Colon (tissue), 2 donors: ENCODE measurements around the gene SH3PXD2A.
"Not testable (repeated sequence)": the region's sequence is repeated elsewhere in the genome, so short reads cannot be mapped to it uniquely, and the experiment has no call there.

Experiments
- FAIRE-seq: peaks from 2 replicates; lab custom pipeline; 2012; peaks lifted over from hg19 to GRCh38; lab: Jason Lieb, UNC
- donor health status: control.
- donor health status: control.

The SH3PXD2A gene

DNA sequence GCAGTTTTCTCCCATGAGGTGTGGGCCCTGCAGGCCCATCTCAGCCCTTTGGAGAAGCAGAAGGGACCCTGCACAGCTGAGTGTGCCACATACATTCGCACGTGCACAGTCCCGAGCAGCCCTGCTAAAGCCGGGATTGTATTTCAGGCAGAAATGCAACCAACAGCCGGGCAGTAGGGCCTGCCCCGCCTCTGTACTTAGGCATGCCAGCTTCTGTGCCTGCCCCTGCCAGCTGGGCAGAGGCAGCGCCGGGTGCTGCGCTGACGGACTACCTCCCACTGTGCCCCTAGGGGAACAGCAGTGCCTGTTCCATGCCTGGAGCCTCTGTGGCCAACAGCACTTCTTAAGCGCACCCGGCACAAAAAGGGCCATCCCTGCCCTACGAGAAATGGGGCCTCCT lies 191.6 kb downstream of the SH3PXD2A start:
- no peak for FAIRE-seq

- FAIRE-seq, result no peak
Observed at GRCh38 chr10:103663236-103663635, 192.1 kb downstream of the SH3PXD2A start.

GRCh38 chr10:103662704-103663103 lies 192.7 kb downstream of the SH3PXD2A start:
- FAIRE-seq, result not testable (repeated sequence)

GRCh38 chr10:103661198-103661950 lies 194.0 kb downstream of the SH3PXD2A start:
- no peak for FAIRE-seq

GRCh38 chr10:103660364-103661197 lies 194.8 kb downstream of the SH3PXD2A start:
- FAIRE-seq, result no peak

GRCh38 chr10:103659674-103660363 lies 195.6 kb downstream of the SH3PXD2A start:
- FAIRE-seq, result no peak

GRCh38 chr10:103658049-103658577 lies 197.3 kb downstream of the SH3PXD2A start:
- no peak for FAIRE-seq

GRCh38 chr10:103657061-103657591 lies 198.2 kb downstream of the SH3PXD2A start:
- no peak for FAIRE-seq

DNA sequence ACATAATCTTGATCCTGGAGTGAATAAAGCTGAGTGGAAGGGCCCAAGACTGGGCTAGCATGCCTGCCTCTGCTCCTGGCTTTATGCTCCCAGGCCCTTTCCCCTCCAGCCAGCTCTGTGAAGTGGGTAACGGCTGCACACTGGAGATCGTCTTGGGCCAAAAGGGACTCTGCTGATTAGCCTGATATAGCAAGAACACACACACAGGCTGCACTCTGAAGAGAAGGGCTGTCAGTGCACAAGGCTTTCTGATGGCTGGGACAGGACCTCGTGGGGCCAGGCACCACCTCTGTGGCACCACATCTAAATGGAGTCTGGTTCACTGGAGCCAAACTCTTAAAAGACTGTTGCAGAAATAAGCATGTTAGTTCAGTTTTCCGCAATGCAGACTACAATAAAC lies 200.5 kb downstream of the SH3PXD2A start:
- no peak for FAIRE-seq

GRCh38 chr10:103653581-103654037 lies 201.8 kb downstream of the SH3PXD2A start:
- FAIRE-seq, result no peak

DNA sequence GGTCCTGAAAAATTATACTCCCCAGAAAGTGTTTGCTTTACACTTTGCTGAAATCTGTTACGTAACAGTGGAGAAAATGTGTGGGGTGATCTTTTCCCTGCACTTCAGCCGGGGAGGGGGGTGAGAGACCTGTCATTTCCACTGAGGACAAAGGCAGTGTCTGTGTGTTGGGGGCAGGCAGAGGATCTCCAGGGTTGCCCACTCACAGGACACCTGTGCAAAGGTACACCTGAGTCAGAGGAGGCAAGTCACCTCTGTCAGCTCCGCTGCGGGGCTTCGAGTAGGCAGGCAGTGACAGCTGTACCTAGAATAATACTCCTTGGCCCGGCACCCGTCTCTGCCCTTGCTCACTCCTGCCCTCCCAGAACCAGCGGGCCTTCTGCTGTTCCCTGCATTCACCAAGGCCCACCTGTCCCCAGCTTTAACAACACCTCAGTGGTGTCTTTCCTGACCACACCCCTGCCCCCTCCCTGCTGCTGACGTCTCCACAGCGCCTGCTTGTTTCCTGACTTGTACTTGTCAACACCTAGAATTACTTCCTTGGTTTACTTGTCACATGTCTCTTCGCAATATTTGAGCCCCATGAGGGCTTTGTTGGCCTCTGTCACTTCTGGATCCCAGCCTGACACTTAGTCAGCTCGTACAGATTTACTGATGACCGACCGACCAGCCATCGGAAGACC lies 202.6 kb downstream of the SH3PXD2A start:
- no peak for FAIRE-seq

DNA sequence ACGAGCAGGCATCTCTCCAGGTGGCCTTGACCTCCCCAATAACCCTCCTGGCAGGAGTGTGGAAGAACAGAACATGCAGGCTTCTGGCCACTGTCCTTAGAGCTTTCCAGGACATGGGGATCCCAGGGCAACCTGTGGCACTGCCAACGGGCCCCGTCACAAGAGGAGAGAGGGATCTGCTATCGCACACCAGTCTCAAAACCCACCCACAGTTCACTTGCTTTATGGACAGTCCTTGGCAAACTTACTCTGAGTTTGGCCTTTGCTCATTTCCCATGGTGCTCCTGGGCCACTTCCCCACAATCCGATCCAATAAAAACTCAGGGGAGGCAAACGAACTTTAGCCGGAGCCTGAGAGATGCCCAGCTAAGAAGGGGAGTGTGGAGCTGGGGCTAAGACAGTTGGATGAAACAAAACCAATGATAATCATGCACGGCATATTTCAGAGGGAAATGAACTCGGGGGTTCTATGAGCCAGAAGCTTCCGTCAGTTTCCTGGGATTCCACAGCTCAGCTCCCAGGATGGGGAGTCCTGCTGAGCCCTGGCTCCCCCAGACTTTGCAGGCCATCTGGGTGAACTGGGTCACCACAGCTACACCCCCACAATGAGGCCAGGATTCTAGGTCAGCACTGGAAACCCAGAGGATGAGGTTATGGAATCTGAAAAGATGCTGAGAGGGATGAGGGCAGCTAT lies 203.4 kb downstream of the SH3PXD2A start:
- no peak for FAIRE-seq

- FAIRE-seq, result no peak
Observed at GRCh38 chr10:103651333-103651732, 204.0 kb downstream of the SH3PXD2A start.

DNA sequence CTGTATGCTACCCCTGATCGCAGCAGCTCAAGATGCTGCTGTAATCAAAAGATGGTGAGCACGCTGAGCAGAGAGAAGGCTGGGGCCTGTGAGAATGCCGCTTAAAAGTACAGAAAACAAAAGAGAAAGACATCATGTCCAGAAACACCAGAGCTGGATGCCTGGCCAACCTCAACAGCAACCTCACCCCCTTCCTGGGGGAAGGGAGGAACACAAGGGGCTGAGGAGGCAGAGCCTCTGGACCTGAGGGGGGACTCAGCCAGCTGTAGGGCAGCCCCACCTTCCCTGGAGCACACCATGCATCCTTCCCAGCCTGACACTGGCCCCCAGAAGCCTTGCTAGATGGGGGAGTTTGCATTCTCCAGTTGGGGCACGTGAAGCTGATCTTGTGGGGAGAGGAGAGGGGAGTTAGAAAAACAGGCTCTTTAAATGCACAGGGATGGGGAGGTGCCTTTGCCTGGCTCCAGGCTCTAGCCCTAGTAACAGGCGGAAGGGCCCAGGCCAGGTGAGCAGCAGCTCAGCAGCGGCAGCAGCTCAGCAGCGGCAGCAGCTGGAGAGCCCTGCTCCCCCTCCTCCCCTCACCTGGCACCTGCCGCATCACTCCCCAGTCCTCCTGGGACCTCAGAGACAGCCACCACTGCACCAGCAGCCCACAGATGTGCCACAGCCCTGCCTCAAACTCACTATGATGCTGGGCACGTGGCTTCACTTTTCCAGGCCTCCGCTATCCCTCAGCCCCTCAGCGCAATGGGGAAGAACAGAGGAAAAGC lies 205.5 kb downstream of the SH3PXD2A start:
- no peak for FAIRE-seq

DNA sequence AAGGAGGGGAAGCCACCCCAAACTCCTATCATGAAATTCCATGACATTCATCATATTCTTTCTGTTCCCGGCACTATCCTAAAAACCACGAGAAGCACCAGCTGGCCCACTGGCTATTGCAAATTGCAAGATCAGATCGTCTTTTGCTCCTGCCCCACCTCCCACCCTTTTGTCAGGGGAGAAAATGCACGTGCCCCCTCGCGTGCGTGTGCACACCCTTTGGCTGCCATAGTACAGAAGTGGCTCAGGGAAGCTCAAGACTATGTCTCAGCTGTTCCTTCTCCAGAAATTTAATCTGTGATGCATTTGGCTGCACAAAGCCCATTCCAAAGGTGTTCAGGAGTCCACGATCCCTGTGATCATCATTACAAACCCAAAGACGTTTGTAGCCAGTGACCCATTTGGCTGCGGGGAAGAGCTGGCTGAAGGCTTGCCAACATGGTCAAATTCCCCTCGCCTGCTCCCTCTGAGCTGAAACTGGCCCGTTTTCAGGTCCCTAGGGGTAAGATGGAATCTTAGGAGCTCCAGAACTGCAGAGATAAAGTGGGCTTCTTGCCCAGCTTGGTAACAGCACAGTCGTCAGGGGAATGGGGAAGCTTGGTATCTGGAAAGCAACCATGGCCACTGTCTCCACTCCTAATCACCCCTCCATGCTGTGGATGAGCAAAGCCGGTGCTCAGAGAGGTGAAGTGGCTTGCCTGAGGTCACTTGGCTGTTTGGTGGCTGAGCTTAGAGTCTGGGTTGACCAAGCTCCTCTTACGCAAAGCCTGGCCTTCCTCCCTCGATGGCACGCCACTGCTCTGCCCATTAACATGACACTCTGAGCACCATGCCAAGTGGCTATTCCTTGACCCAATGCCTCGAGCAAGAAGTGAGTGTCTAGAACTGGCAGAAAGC lies 206.5 kb downstream of the SH3PXD2A start:
- FAIRE-seq, result no peak

- FAIRE-seq, result no peak
Observed at GRCh38 chr10:103648251-103648635, 207.1 kb downstream of the SH3PXD2A start.

DNA sequence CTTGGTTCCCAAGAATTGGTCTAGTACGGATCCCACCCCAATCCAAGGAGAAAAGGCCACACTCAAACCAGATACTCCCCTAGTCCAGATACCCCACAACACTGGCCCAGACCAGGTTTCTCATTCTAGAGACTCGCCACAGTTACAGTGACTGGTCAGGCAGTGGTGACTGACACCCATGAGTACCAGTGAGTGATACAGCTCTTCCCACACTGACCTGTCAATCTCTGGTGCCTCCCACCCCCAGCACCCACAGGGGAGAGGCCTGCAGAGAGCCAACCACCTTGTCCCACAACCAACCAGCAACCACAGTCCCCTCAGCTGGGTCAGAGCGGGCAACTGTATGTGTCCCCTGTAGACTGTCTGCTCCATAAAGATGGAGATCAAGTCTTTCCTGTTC lies 209.1 kb downstream of the SH3PXD2A start:
- no peak for FAIRE-seq

DNA sequence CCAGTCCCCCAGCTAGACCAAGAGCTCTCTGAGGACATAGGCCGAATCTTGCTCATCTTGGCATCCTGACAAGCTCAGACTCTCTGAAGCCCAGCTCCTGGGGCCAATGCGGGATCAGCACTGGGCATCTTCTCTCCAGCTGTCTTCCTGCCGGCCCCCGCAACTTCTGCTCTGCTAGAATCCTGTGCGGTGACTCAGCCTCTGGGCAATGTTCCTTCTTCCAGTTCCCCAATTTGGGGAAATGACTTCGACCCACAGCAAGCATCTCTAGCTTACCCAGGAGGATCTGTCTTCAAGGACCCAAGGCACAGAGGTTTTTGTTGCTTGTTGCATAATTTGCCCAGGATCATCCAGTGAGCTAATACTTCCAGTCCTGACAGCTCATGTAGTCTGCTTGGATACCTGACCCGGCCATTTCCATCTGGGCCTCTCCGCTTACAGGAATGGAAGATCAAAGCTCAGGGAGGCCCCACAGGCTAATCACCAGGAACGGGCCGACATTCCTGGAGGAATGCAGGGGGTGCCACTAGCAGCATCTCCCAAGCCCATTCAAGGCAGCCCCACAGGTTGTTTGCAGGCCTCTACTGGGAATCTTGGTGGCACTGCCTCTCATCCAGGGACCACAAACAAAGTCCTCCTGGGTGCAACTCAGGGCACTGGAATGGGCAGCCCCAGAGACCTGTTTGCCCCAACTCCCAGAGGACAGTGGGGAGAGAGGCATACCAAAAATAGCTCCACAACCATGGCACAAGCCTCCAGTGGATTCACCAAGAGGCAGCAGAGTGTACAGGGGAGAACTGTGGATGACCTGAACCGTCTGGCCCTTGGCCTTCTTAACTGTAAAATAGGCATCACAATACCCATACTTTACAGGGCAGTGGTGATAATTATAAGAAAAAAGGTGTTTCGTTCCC lies 210.0 kb downstream of the SH3PXD2A start:
- FAIRE-seq, result no peak
